ENCODE data around the gene FAM20B. TPM values are rescaled to one million over a fixed set of nuclear protein-coding genes. Genes with fewer than 3 reads are reported as not detected.

Gene FAM20B
- total and polyA plus RNA-seq, 2 of the 8 experiments (the other 6 are each of a cell fraction or from before 2014, with no cell fraction given) = 8.3 to 36.6 TPM

GRCh38 chr1:179030683-179031082, 5.0 kb downstream of the FAM20B start:
- Histone ChIP-seq H3K23ac (ENCODE audit: insufficient read length) (no peak overlapping the region), H3K14ac (ENCODE audit: insufficient read length) (no peak overlapping the region), H2BK12ac (ENCODE audit: low read depth, low read length) (no peak overlapping the region), H4K8ac (ENCODE audit: extremely low read depth, insufficient read depth, low read length) (no peak overlapping the region), H2BK15ac (ENCODE audit: low read length) (no peak overlapping the region), H3K36me3 (ENCODE audit: control insufficient read depth in 2 of 4, insufficient read depth in 4 of 4, low read length in 3 of 4) (no peaks in the 10 kb centered on the region), H3K79me2 (ENCODE audit: control insufficient read depth in 1 of 2, insufficient read depth in 2 of 2, low read length in 2 of 2) (peaks cover 0 to 85% of the 10 kb centered on the region in 2 experiments; a peak in 2 of 4 replicates), H2BK120ac (replicated peaks; ENCODE audit: low read depth, low read length) (no peak overlapping the region), H4K20me1 (replicated peaks in 1 of 2; ENCODE audit: control insufficient read depth in 1 of 2, insufficient read depth in 2 of 2, low read length in 2 of 2) (peaks cover 0 to 7% of the 10 kb centered on the region in 2 experiments), H3K27ac (ENCODE audit: low read depth, low read length) (no peak overlapping the region), H3K4me2 (ENCODE audit: insufficient read depth in 1 of 2, low read depth in 2 of 2, low read length in 2 of 2) (no peak overlapping the region), H3K9ac (replicated peaks in 1 of 4; ENCODE audit: extremely low read depth in 1 of 4, low read depth in 3 of 4, low read length in 3 of 4) (no peak overlapping the region), H3K79me1 (ENCODE audit: low read depth, low read length) (peaks cover 4% of the 10 kb centered on the region), H3K9me3 (ENCODE audit: insufficient read depth in 2 of 2, low read depth in 1 of 2, low read length in 1 of 2) (no peaks in the 10 kb centered on the region), H3K27me3 (replicated peaks in 1 of 4; ENCODE audit: control insufficient read depth in 3 of 4, extremely low read depth in 1 of 4, insufficient read depth in 3 of 4, low read length in 3 of 4) (no peaks in the 10 kb centered on the region), H4K5ac (ENCODE audit: insufficient read length, low read depth, low read length) (no peak overlapping the region), H3K23me2 (ENCODE audit: low read depth, low read length) (peaks cover 4% of the 10 kb centered on the region; the same call in 1 of the 2 replicates), H3K4me3 (ENCODE audit: extremely low read depth in 1 of 4, insufficient read depth in 2 of 4, low read depth in 3 of 4, low read length in 4 of 4) (no peak overlapping the region), H2AFZ (ENCODE audit: low read length) (no peak overlapping the region), H3K56ac (replicated peaks; ENCODE audit: insufficient read length, low read depth, low read length) (no peak overlapping the region), H2AK5ac (ENCODE audit: low read depth, low read length) (no peak overlapping the region), H4K91ac (replicated peaks; ENCODE audit: insufficient read length, low read length) (no peak overlapping the region), H3K4ac (replicated peaks; ENCODE audit: insufficient read length, low read depth, low read length) (no peak overlapping the region), H2BK20ac (ENCODE audit: low read length) (no peak overlapping the region), H3K4me1 (replicated peaks in 1 of 4; ENCODE audit: control insufficient read depth in 3 of 4, insufficient read depth in 4 of 4, low read length in 3 of 4) (peaks cover 0 to 19% (median 11%) of the 10 kb centered on the region in 4 experiments; a peak in 4 of 7 replicates), H2BK5ac (ENCODE audit: low read depth, low read length) (no peak overlapping the region), H3K18ac (ENCODE audit: extremely low read depth, low read length) (no peak overlapping the region)
- no peak for TF ChIP-seq GABPA (IDR thresholded peaks at IDR 0.05; ENCODE audit: borderline replicate concordance, insufficient read depth, low read length)
- no peak for TF ChIP-seq TCF12 (IDR thresholded peaks at IDR 0.05; ENCODE audit: low read depth, low read length)
- no peak for TF ChIP-seq CBX8 (IDR thresholded peaks at IDR 0.05; ENCODE audit: borderline replicate concordance, low read depth, low read length)
- TF ChIP-seq RNF2 (IDR thresholded peaks at IDR 0.05; ENCODE audit: borderline replicate concordance, low read depth, low read length, missing control alignments, poor library complexity, severe bottlenecking) = no peak
- no peak for TF ChIP-seq TEAD4 (IDR thresholded peaks at IDR 0.05; ENCODE audit: low read depth, low read length)
- TF ChIP-seq CTBP2 (IDR thresholded peaks at IDR 0.05; ENCODE audit: borderline replicate concordance, insufficient read depth, insufficient read length, low read length) = no peak
- no peak for TF ChIP-seq EGR1 (IDR thresholded peaks at IDR 0.05; ENCODE audit: borderline replicate concordance, low read depth, low read length)
- TF ChIP-seq CBX5 (IDR thresholded peaks at IDR 0.05; ENCODE audit: low read depth, low read length) = no peak
- no peak for TF ChIP-seq E2F6 (IDR thresholded peaks at IDR 0.05)
- TF ChIP-seq CHD1 (IDR thresholded peaks at IDR 0.05; ENCODE audit: low read depth, low read length) = no peak
- no peak for TF ChIP-seq RAD21 (IDR thresholded peaks at IDR 0.05 in 1 of 2, conservative IDR thresholded peaks at IDR 0.05 in 1 of 2; ENCODE audit: low read depth in 2 of 2, low read length in 2 of 2)
- TF ChIP-seq ASH2L (IDR thresholded peaks at IDR 0.05; ENCODE audit: low read length) = no peak
- 88% methylated on average over 3 of the region's 3 CpGs; no CpG with 5 or more reads in 1 of the 2 experiments for WGBS, 2 experiments (ENCODE audit: extremely low coverage in 1 of 2, insufficient coverage in 1 of 2, insufficient read length in 1 of 2, insufficient replicate concordance in 2 of 2, low coverage in 1 of 2, low lambda C conversion rate in 2 of 2, missing lambda C conversion rate in 1 of 2)
- ChIA-PET POLR2A (ENCODE audit: partially characterized antibody) (interaction anchor here (0.6 kb wide), 1 partner anchor 10 kb away, joined by 3 read pairs; no protein-coding TSS in a partner anchor), CTCF (ENCODE audit: partially characterized antibody) (interaction anchor here (0.6 to 1.3 kb wide), 3 partner anchors 8 to 488 kb away, joined by 3 read pairs; no protein-coding TSS in a partner anchor)
- DNase-seq (ENCODE audit: low read depth in 1 of 2, low spot score in 2 of 2) (no peak), FAIRE-seq (no peak)
